ENCODE measurements around the gene SLC16A3.
"Not testable (repeated sequence)": the region's sequence is repeated elsewhere in the genome, so short reads cannot be mapped to it uniquely, and the experiment has no call there.

SLC16A3 gene

GRCh38 chr17:82252511-82253178 is 23.8 kb downstream of the SLC16A3 start:
- Mint-ChIP-seq H3K27ac (peak overlapping the region; percentile 36), H3K36me3 (ENCODE audit: low read depth) (peaks cover 58% of the 10 kb centered on the region), H3K4me3 (no peak overlapping the region), H3K4me1 (ENCODE audit: low read depth) (peaks cover 14% of the 10 kb centered on the region), H3K27me3 (ENCODE audit: low read depth) (no peaks in the 10 kb centered on the region), H3K9me3 (no peaks in the 10 kb centered on the region)

GRCh38 chr17:82253179-82253544 is 24.3 kb downstream of the SLC16A3 start:
- Mint-ChIP-seq H3K4me3 (no peak overlapping the region), H3K27me3 (ENCODE audit: low read depth) (no peaks in the 10 kb centered on the region), H3K36me3 (ENCODE audit: low read depth) (peaks cover 55% of the 10 kb centered on the region), H3K27ac (no peak overlapping the region), H3K9me3 (no peaks in the 10 kb centered on the region), H3K4me1 (ENCODE audit: low read depth) (peaks cover 11% of the 10 kb centered on the region)

- H3K27me3 Mint-ChIP-seq (ENCODE audit: low read depth); H3K9me3 Mint-ChIP-seq; H3K27ac Mint-ChIP-seq; H3K4me3 Mint-ChIP-seq: not testable (repeated sequence)
- Mint-ChIP-seq H3K36me3 (ENCODE audit: low read depth) (peaks cover 56% of the 10 kb centered on the region), H3K4me1 (ENCODE audit: low read depth) (peaks cover 17% of the 10 kb centered on the region)
Measured at GRCh38 chr17:82254096-82254495, 25.3 kb downstream of the SLC16A3 start.

GRCh38 chr17:82254746-82255145 is 25.9 kb downstream of the SLC16A3 start:
- H3K27me3 Mint-ChIP-seq (ENCODE audit: low read depth); H3K4me3 Mint-ChIP-seq; H3K9me3 Mint-ChIP-seq; H3K27ac Mint-ChIP-seq: not testable (repeated sequence)
- peaks cover 17% of the 10 kb centered on the region for H3K4me1 Mint-ChIP-seq (ENCODE audit: low read depth)
- H3K36me3 Mint-ChIP-seq (ENCODE audit: low read depth), result peaks cover 60% of the 10 kb centered on the region

GRCh38 chr17:82255402-82255972 is 26.6 kb downstream of the SLC16A3 start:
- H3K27me3 Mint-ChIP-seq (ENCODE audit: low read depth), result no peaks in the 10 kb centered on the region
- H3K9me3 Mint-ChIP-seq, result no peaks in the 10 kb centered on the region
- peaks cover 19% of the 10 kb centered on the region for H3K4me1 Mint-ChIP-seq (ENCODE audit: low read depth)
- H3K27ac Mint-ChIP-seq, result no peak overlapping the region
- H3K4me3 Mint-ChIP-seq, result no peak overlapping the region
- H3K36me3 Mint-ChIP-seq (ENCODE audit: low read depth), result peaks cover 64% of the 10 kb centered on the region

GRCh38 chr17:82256242-82256885 is 27.5 kb downstream of the SLC16A3 start:
- H3K4me3 Mint-ChIP-seq, result no peak overlapping the region
- H3K27ac Mint-ChIP-seq, result no peak overlapping the region
- H3K27me3 Mint-ChIP-seq (ENCODE audit: low read depth), result no peaks in the 10 kb centered on the region
- H3K36me3 Mint-ChIP-seq (ENCODE audit: low read depth), result peaks cover 68% of the 10 kb centered on the region
- H3K4me1 Mint-ChIP-seq (ENCODE audit: low read depth), result peaks cover 19% of the 10 kb centered on the region
- no peaks in the 10 kb centered on the region for H3K9me3 Mint-ChIP-seq

GRCh38 chr17:82257473-82257872 is 28.6 kb downstream of the SLC16A3 start:
- no peak overlapping the region for H3K4me3 Mint-ChIP-seq
- peaks cover 70% of the 10 kb centered on the region for H3K36me3 Mint-ChIP-seq (ENCODE audit: low read depth)
- H3K4me1 Mint-ChIP-seq (ENCODE audit: low read depth), result peaks cover 18% of the 10 kb centered on the region
- H3K27me3 Mint-ChIP-seq (ENCODE audit: low read depth), result no peaks in the 10 kb centered on the region
- H3K27ac Mint-ChIP-seq, result peak overlapping the region; percentile 71
- H3K9me3 Mint-ChIP-seq, result no peaks in the 10 kb centered on the region

GRCh38 chr17:82258555-82258954 is 29.7 kb downstream of the SLC16A3 start:
- H3K36me3 Mint-ChIP-seq (ENCODE audit: low read depth), result peaks cover 67% of the 10 kb centered on the region
- H3K27me3 Mint-ChIP-seq (ENCODE audit: low read depth), result no peaks in the 10 kb centered on the region
- H3K4me1 Mint-ChIP-seq (ENCODE audit: low read depth), result peaks cover 20% of the 10 kb centered on the region
- no peak overlapping the region for H3K4me3 Mint-ChIP-seq
- no peak overlapping the region for H3K27ac Mint-ChIP-seq
- no peaks in the 10 kb centered on the region for H3K9me3 Mint-ChIP-seq

- H3K27me3 Mint-ChIP-seq (ENCODE audit: low read depth); H3K4me3 Mint-ChIP-seq; H3K9me3 Mint-ChIP-seq; H3K27ac Mint-ChIP-seq: not testable (repeated sequence)
- H3K4me1 Mint-ChIP-seq (ENCODE audit: low read depth), result peaks cover 20% of the 10 kb centered on the region
- H3K36me3 Mint-ChIP-seq (ENCODE audit: low read depth), result peaks cover 80% of the 10 kb centered on the region
Measured at GRCh38 chr17:82259972-82260961, 31.4 kb downstream of the SLC16A3 start.

GRCh38 chr17:82262344-82262743 is 33.5 kb downstream of the SLC16A3 start:
- no peak overlapping the region for H3K27ac Mint-ChIP-seq
- H3K4me3 Mint-ChIP-seq, result no peak overlapping the region
- H3K4me1 Mint-ChIP-seq (ENCODE audit: low read depth), result peaks cover 25% of the 10 kb centered on the region
- no peaks in the 10 kb centered on the region for H3K9me3 Mint-ChIP-seq
- H3K27me3 Mint-ChIP-seq (ENCODE audit: low read depth), result no peaks in the 10 kb centered on the region
- peaks cover 75% of the 10 kb centered on the region for H3K36me3 Mint-ChIP-seq (ENCODE audit: low read depth)

- H3K27ac Mint-ChIP-seq, result no peak overlapping the region
- peaks cover 66% of the 10 kb centered on the region for H3K36me3 Mint-ChIP-seq (ENCODE audit: low read depth)
- H3K27me3 Mint-ChIP-seq (ENCODE audit: low read depth), result no peaks in the 10 kb centered on the region
- no peaks in the 10 kb centered on the region for H3K9me3 Mint-ChIP-seq
- H3K4me3 Mint-ChIP-seq, result no peak overlapping the region
- peaks cover 31% of the 10 kb centered on the region for H3K4me1 Mint-ChIP-seq (ENCODE audit: low read depth)
Measured at GRCh38 chr17:82263641-82264040, 34.8 kb downstream of the SLC16A3 start.

GRCh38 chr17:82266142-82266541 is 37.3 kb downstream of the SLC16A3 start:
- H3K27me3 Mint-ChIP-seq (ENCODE audit: low read depth), result no peaks in the 10 kb centered on the region
- H3K36me3 Mint-ChIP-seq (ENCODE audit: low read depth), result peaks cover 58% of the 10 kb centered on the region
- no peak overlapping the region for H3K4me3 Mint-ChIP-seq
- H3K4me1 Mint-ChIP-seq (ENCODE audit: low read depth), result peaks cover 43% of the 10 kb centered on the region
- H3K9me3 Mint-ChIP-seq, result no peaks in the 10 kb centered on the region
- H3K27ac Mint-ChIP-seq, result no peak overlapping the region

- peaks cover 47% of the 10 kb centered on the region for H3K36me3 Mint-ChIP-seq (ENCODE audit: low read depth)
- peaks cover 47% of the 10 kb centered on the region for H3K4me1 Mint-ChIP-seq (ENCODE audit: low read depth)
- H3K9me3 Mint-ChIP-seq, result no peaks in the 10 kb centered on the region
- no peak overlapping the region for H3K27ac Mint-ChIP-seq
- no peaks in the 10 kb centered on the region for H3K27me3 Mint-ChIP-seq (ENCODE audit: low read depth)
- no peak overlapping the region for H3K4me3 Mint-ChIP-seq
Measured at GRCh38 chr17:82267575-82268379, 38.9 kb downstream of the SLC16A3 start.

All from T-helper 1 cell treated with Interleukin-12 subunit alpha and Interleukin-12 subunit beta and Interleukin-4 antibody, amounts not matched to agents 30 μg/mL and 1 μg/mL, for 36 hours (primary cell).